GM19351 (cell line): ENCODE data around the gene LRRC23.

Experiments used
- ATAC-seq: cut with Tn5 transposase; IDR thresholded peaks from one replicate; pipeline ENCODE4 v1.9.1; 2021; ENCODE audit warnings: mild to moderate bottlenecking, moderate library complexity; ENCODE audit not compliant: unreplicated experiment

LRRC23 gene

GRCh38 chr12:6942331-6942665 lies 37.7 kb downstream of the LRRC23 start:
- ATAC-seq = no peak

DNA sequence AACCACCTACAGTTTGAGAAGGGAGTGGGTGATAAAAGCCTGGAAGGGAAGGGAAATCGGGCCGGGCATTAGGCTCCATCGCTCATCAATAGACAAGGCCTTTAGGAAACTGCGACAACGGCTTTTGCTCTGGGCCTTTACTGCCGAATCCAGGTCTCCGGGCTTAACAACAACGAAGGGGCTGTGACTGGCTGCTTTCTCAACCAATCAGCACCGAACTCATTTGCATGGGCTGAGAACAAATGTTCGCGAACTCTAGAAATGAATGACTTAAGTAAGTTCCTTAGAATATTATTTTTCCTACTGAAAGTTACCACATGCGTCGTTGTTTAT lies 38.7 kb downstream of the LRRC23 start:
- ATAC-seq = peak; percentile 18

DNA sequence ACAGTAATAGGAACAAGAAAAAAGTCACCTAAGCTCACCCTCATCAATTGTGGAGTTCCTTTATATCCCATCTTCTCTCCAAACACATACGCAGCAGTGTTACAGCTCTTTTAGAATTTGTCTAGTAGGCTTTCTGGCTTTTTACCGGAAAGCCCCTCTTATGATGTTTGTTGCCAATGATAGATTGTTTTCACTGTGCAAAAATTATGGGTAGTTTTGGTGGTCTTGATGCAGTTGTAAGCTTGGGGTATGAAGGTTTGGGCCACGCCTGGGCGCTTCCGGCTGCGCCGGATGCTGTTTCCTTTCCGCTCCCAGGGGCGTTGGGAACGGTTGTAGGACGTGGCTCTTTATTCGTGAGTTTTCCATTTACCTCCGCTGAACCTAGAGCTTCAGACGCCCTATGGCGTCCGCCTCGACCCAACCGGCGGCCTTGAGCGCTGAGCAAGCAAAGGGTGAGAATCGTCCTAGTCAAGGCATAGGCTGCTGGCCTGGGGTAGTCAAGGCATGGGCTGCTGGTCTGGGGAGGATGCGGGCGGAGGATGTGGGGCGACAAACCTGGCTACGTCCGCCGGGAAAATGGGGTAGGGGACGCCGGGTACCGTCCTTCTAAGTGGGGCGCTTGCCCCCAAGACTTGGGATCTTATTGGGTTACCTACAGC lies 39.2 kb downstream of the LRRC23 start, which contains the start of the genes C12orf57 and RNU7-1:
Gene C12orf57, plus strand, starts transcription at position 301 of the 659 bp plus-strand sequence. Its CDS starts 100 bp downstream, at position 401.
Gene RNU7-1, plus strand, starts transcription at position 95 of the 659 bp plus-strand sequence.
- peak; percentile 37 for ATAC-seq

DNA sequence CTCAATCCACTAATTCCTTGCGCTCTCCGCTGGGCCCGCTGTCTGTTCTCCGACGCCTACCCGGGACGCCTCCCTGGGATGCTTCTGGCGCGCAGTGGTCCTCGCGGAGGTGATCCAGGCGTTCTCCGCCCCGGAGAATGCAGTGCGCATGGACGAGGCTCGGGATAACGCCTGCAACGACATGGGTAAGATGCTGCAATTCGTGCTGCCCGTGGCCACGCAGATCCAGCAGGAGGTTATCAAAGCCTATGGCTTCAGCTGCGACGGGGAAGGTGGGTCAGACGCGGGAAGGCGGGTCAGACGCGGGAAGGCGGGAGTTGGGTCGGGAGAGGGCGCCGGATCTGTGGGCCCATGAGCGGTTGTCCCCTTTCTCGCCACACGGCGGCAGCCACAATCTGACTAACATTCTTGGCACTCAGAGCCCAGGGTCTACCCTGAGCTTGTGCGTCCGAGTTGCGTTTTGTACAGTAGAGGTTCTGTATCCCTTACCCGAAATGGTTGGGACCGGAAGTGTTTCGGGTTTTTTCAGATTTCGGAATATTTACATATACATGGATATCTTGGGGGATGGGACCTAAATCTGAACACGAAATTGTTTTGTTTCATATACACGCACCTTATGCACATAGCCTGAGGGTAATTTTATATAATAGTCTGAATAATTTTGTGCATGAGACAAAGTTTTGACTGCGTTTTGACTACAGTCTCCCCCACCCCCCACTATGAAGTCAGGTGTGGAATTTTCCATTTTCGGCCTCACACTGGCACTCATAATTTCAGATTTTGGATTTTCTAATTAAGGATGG lies 40.0 kb downstream of the LRRC23 start:
- peak; percentile 43 for ATAC-seq

DNA sequence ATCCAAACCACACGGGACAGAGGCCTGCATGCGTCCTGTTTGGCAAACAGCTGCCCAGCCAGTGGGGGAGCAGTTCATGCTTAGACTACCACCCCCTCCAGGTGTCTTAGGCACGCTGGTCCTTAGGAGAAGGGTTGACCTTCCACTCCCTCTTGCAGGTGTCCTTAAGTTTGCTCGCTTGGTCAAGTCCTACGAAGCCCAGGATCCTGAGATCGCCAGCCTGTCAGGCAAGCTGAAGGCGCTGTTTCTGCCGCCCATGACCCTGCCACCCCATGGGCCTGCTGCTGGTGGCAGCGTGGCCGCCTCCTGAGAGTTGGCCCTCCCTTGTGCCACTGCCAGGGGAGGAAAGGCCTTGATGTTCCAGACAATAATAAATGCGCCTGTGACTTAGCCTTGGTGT lies 41.0 kb downstream of the LRRC23 start:
- ATAC-seq = no peak

- ATAC-seq = no peak
Measured at GRCh38 chr12:6946033-6946919, 41.7 kb downstream of the LRRC23 start.

- ATAC-seq = no peak
Measured at GRCh38 chr12:6946920-6947374, 42.3 kb downstream of the LRRC23 start.

DNA sequence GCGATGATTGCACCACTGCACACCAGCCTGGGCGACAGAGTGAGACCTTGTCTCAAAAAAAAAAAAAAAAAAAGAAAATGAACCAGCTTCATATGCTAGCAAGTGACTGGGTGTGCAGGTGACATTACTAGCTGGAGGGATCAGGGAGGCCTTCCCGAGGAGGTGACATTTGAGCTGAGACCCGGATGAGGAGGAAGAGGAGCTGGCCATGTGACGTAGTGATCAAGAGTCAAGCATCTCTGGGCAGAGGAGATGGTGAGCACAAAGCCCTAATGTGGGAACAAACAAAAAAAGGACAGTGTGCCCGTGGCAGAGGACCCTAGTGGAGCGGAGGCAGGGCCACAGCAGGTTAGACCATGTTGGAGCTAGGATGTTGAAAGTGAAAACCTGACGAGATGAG lies 43.0 kb downstream of the LRRC23 start:
- ATAC-seq = no peak

GRCh38 chr12:6948873-6949594 lies 44.4 kb downstream of the LRRC23 start:
- no peak for ATAC-seq

DNA sequence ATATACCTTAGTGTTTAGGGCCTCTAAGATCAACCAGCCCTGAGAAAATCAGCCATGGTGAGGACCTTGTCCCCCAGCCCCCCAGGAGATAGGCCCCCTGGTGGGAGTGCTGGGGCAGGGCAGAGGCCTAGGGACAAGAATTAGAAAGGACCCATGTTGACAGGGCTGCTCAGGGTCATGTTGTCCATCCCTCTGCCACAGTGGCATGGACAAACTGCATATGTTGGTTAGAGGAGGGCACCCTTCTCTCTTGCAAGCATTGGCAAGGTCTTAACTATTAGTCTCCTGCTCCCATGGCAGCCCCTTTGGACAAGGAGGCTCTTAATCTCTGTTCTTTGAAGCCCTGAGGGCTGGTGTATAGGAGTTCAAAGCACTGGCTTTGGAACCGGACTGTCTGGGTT lies 45.8 kb downstream of the LRRC23 start:
- no peak for ATAC-seq

DNA sequence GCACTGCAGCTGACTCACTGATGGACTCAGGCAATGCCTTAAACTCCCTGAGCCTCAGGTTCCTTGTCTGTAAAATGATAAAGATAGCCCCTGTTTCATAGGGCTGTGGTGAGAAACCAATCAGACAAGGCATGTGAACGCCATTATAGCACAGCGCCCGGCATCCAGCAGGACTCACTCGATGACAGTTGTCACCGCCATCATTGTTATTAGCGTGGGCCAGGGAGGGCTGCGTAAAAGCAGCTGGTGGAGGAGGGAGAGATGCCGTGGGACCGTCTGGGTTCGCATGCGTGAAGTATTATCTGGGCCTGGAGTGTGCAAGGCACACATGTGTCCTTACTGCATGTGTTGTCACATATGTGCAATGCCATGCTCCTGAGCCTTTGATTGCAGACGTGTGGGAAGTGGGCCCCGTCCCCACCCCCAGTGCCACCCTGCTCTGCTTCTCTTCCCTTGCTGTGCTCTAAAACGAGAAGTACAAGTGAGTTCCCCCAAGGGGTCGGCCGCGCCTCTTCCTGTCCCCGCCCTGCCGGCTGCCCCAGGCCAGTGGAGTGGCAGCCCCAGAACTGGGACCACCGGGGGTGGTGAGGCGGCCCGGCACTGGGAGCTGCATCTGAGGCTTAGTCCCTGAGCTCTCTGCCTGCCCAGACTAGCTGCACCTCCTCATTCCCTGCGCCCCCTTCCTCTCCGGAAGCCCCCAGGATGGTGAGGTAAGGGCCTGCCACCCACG lies 46.4 kb downstream of the LRRC23 start, which contains the start of gene PTPN6:
Gene PTPN6, plus strand, starts transcription at position 546 of the 730 bp plus-strand sequence. Its CDS starts 157 bp downstream, at position 703.
- no peak for ATAC-seq

DNA sequence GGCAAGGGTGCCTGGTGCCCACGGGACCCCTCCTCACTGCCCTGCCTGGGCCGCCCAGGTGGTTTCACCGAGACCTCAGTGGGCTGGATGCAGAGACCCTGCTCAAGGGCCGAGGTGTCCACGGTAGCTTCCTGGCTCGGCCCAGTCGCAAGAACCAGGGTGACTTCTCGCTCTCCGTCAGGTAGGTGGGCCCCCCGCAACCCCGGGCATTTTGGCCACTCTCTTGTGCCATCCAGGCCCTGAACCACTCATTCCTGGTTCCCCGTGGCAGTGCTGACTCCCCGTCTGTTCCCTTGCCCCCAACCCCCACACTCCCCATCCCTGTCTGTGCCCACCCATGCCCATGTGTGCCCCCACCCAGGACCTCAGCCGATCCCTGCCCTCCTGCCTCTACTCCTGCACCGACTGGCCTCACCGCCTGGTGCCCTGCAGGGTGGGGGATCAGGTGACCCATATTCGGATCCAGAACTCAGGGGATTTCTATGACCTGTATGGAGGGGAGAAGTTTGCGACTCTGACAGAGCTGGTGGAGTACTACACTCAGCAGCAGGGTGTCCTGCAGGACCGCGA lies 47.0 kb downstream of the LRRC23 start:
- ATAC-seq = no peak

GRCh38 chr12:6952121-6952862 lies 47.7 kb downstream of the LRRC23 start:
- ATAC-seq = no peak

- ATAC-seq = no peak
Measured at GRCh38 chr12:6952863-6953441, 48.3 kb downstream of the LRRC23 start.

DNA sequence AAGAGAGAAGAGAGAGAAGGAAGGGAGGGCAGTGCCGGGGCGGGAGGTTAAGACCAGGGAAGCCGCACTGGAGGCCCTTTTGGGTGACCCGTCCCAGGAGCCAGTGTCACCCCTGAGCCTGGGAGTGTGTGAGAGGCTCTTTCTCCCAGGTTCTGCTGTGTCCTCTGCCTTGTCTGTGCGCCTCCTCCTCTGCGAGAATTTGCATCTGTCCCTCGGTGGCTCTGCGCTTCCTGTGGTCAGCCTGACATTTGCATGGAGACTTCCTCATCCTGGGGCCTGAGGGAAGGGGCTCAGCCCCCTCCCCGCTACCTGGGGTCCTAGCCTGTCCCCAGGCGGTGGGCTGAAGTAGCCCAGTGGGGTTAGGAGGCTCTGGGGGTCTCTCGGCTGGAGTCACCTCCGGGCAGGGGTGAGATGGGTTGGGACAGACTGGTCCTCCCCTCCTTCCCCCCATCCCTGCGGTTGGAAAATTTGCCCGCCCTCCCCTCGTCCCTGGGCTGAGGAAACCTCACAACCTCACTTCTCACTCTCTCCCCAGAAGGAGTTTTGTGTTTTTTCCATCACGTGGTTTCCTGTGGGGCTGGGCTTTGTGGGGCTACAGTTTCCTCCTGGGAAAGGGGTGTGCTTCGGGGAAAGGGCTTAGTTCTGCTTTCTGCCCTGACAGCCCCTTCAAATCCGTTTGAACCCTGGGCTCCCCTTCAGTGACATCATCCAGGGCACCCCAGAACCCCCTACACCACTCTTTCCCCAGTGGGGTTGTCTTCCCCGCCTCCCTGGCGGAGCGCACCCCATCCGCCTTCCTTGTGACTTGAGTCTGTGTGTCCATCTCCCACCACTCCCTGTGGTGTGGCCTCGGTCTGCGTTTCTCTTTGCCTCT lies 49.1 kb downstream of the LRRC23 start:
- ATAC-seq = peak; percentile 49

GRCh38 chr12:6954316-6955107 lies 49.9 kb downstream of the LRRC23 start:
- no peak for ATAC-seq
